Measurements from ENCODE around the gene TNNT3. TPM values are rescaled to one million over a fixed set of nuclear protein-coding genes. Genes with fewer than 3 reads are reported as not detected.
"Not testable (repeated sequence)": the region's sequence is repeated elsewhere in the genome, so short reads cannot be mapped to it uniquely, and the experiment has no call there.

TNNT3 gene
- polyA plus RNA-seq, 3 donors, result 2.2 to 50.0 (median 12.7) TPM

GRCh38 chr11:1879941-1880720, 39.4 kb upstream of the TNNT3 start:
- WGBS, 3 donors, result 52 to 83% (median 55%) methylated on average over 28 to 32 of the region's 32 CpGs
- H3K27ac ChIP-seq (ENCODE audit: low read depth, low read length), result no peak overlapping the region

DNA sequence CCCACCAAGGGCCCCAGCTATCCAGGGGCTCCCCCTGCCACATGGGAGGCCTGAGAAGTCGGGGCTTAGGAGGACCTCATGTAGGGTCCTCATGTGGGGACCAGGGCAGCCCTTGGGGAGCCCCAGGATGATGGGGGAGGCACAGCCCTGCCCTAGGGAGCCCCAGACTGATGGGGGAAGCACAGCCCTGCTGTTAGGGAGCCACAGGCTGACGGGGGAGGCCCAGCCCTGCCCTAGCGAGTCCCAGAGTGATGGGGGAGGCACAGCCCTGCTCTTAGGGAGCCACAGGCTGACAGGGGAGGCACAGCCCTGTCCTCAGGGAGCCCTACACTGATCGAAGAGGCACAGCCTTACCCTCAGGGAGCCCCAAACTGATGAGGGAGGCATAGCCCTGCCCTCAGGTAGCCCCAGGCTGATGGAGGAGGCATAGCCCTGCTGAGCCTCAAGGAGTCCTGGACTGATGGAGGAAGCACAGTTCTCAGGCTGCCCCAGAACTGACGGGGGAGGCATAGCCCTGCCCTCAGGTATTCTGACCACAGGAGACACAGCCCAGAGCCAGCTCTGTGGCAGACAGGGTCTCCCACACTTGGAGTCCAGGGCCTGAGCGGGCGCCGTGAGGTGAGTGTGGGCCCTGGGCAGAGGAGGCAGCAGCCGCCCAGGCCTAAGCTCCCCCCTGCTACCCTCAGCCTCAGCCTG, 38.6 kb upstream of the TNNT3 start:
- no peak overlapping the region for H3K27ac ChIP-seq (ENCODE audit: low read depth, low read length)
- WGBS, 3 donors, result 66 to 81% (median 71%) methylated on average over 9 of the region's 9 CpGs

DNA sequence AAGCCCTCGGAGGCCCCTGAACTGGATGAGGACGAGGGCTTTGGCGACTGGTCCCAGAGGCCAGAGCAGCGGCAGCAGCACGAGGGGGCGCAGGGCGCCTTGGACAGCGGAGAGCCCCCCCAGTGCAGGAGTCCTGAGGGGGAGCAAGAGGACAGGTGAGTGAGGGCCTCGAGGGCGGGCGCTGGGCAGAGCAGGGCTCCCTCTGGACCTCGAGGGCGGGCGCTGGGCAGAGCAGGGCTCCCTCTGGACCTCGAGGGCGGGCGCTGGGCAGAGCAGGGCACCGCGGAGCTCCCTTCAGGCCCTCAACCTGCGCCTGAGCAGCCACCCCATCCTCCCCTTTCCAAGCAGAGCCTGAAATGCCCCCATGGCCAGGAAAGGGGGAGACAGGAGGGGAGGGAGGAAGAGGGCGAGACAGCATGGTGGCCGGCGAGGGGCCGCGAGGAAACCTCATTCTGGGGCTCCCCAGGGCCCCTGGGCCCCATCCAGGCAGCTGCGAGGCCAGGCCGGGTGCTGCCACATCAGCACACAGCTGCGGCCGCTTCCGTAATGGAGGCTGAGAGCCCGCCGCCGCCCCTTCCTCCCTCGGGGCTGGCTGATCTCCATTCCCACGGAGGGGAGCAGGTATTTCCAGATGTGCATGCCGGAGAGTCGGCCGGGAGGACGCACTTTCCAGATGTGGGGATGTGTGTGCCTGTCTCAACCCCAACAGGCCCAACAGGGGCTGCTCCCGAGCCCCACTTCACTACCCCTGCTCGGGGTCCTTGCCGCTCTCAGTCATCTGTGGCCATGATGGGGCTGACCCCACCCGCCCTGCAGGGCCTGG, 37.9 kb upstream of the TNNT3 start:
- no peak overlapping the region for H3K27ac ChIP-seq (ENCODE audit: low read depth, low read length)
- 43 to 64% (median 47%) methylated on average over 40 to 43 of the region's 43 CpGs for WGBS, 3 donors

DNA sequence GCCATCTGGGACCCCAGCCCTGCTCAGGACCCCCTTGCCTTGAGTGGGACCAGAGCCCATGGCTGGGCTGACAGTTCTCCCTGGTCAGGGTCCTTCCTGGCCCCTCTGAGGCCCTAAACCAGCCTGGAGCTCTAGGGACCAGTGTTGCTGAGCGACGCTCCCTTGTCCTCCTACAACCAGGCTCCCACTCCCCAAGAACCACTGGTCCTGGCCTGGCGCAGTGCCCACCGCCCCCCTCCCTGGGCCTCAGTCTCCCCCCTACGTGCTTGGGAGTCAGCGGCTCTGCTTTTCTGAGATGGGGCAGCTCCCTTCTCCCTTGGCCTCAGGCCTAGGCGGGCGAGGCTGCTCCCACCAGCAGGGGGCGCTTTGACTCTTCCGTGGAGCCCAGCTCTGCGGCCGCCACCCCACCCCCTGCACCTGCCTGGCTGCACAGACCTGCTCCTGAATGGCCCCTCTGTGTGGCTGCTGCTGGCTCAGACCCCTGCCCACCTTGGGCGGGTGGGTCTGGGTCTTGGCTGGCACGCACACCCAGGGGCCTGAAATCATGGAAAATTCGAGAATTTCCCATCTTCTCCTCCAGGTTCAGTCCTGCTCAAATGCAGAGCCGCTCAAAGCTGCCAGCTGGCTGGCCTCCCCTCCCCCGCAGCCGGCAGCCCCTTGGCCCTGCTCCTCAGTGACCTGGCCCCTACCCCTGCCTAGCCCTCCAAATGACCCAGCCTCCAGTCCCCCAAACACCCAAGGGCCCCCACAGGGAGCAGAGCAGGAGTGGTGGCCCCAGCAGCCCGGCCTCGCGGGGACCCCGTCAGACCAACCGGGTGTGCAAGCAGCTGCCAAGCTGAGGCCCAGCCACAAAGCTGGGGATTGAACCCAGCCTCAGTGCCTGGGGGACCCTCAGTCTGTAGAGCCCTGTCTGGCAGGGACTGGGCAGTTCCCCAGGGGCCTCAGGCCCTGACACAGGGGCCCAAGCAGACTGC, 37.0 kb upstream of the TNNT3 start:
- no peak overlapping the region for H3K27ac ChIP-seq (ENCODE audit: low read depth, low read length)
- WGBS, 3 donors, result 24 to 33% (median 32%) methylated on average over 22 to 23 of the region's 23 CpGs

- WGBS, 3 donors, result 89 to 92% (median 91%) methylated on average over 14 of the region's 14 CpGs
- no peak overlapping the region for H3K27ac ChIP-seq (ENCODE audit: low read depth, low read length)
Observed at GRCh38 chr11:1883346-1884302, 35.9 kb upstream of the TNNT3 start.

DNA sequence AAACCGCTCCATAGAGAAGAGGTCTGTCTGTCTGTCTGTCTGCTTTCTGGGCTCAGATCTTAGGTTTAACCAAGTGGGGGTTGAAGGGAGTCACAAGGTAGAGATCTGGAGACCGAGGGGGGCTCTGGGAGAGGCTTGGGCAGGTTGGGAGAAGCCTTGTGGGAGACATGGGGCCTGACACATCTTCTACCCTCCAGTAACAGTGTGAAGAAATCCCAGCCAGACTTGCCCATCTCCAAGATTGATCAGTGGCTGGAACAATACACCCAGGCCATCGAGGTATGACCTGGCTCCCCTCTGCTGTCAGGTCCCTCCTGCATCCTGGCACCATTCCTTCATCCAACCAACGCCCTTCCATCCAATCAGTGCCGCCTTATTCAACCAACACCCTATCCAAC, 35.2 kb upstream of the TNNT3 start:
- 92 to 95% (median 95%) methylated on average over 5 of the region's 5 CpGs for WGBS, 3 donors
- H3K27ac ChIP-seq (ENCODE audit: low read depth, low read length), result no peak overlapping the region

DNA sequence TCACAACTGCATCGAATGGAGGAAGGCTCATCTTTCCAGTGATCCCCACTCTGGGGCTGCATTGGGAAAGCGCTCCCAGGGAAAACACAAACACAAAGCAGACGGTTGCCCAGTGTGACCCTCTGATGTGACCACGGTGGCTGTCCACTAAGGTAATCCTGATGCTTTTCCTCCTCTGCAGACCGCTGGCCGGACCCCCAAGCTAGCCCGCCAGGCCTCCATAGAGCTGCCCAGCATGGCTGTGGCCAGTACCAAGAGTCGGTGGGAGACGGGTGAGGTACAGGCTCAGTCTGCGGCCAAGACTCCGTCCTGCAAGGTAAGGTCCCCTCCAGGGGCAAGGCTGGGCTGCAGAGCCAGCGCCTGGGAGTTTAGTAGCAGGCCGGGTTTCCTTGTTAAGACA, 33.0 kb upstream of the TNNT3 start:
- 90 to 94% (median 91%) methylated on average over 12 to 13 of the region's 13 CpGs for WGBS, 3 donors
- H3K27ac ChIP-seq (ENCODE audit: low read depth, low read length), result not testable (repeated sequence)

GRCh38 chr11:1887451-1888346, 31.8 kb upstream of the TNNT3 start:
- 69 to 80% (median 73%) methylated on average over 11 of the region's 11 CpGs for WGBS, 3 donors
- H3K27ac ChIP-seq (ENCODE audit: low read depth, low read length), result no peak overlapping the region

GRCh38 chr11:1888347-1888753, 31.2 kb upstream of the TNNT3 start:
- 49 to 73% (median 56%) methylated on average over 9 of the region's 9 CpGs for WGBS, 3 donors
- H3K27ac ChIP-seq (ENCODE audit: low read depth, low read length), result no peak overlapping the region

DNA sequence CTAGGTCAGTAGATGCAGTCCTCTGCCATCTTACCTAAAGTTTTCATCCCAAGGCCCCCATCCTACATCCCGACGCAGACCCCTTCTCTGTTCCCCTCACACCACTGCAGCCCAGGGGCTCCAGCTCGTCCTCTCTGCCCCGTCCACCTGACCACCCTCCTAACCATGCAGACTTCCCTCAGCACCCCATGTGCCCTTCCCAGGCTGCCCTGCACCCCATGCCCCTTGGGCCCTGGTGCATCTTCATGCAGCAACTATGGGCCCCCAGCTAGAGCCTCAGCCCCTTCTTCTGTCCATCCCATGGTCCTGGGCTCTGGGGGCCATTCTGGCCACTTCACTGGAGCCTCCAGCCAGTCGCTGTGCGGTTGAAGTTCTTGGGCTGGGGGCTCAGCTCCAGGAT, 30.7 kb upstream of the TNNT3 start:
- no peak overlapping the region for H3K27ac ChIP-seq (ENCODE audit: low read depth, low read length)
- WGBS, 3 donors, result 58 to 91% (median 61%) methylated on average over 6 of the region's 6 CpGs

DNA sequence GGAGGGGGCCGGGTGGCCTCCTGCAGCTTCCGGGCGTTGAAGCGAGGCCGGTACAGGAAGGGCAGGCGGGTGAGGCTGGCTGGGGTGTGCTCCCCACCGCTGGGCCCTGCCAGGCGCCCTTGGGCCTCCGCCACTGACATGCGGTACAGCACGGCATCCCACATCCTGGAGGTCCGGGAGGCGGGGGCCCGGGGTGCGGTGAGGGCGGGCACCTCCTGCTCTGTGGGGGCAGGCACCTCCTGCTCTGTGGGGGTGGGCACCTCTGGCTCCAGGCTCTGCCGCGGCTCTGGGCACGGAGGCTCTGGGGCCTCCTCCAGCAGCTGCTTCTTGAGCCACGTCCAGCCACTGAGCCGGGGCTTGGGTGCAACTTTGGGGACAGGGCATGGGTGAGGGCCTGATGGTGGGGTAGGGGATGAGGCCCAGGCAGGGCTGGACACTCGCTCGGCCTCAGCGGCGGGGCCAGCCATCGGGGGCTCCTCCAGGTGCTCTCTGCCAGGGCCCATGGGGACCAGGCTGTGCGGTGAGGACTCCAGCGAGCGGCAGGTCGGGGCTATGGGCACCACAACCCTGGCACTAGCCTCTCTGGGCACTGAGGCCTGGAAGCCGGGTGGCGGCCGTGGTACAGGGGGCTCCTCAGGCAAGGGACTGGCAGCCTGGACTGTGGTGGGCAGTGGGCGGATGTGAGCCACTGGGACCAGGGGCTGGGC, 30.1 kb upstream of the TNNT3 start:
- 57 to 83% (median 66%) methylated on average over 32 to 34 of the region's 34 CpGs for WGBS, 3 donors
- no peak overlapping the region for H3K27ac ChIP-seq (ENCODE audit: low read depth, low read length)

GRCh38 chr11:1889941-1890855, 29.3 kb upstream of the TNNT3 start:
- WGBS, 3 donors, result 60 to 90% (median 75%) methylated on average over 33 of the region's 33 CpGs
- no peak overlapping the region for H3K27ac ChIP-seq (ENCODE audit: low read depth, low read length)

DNA sequence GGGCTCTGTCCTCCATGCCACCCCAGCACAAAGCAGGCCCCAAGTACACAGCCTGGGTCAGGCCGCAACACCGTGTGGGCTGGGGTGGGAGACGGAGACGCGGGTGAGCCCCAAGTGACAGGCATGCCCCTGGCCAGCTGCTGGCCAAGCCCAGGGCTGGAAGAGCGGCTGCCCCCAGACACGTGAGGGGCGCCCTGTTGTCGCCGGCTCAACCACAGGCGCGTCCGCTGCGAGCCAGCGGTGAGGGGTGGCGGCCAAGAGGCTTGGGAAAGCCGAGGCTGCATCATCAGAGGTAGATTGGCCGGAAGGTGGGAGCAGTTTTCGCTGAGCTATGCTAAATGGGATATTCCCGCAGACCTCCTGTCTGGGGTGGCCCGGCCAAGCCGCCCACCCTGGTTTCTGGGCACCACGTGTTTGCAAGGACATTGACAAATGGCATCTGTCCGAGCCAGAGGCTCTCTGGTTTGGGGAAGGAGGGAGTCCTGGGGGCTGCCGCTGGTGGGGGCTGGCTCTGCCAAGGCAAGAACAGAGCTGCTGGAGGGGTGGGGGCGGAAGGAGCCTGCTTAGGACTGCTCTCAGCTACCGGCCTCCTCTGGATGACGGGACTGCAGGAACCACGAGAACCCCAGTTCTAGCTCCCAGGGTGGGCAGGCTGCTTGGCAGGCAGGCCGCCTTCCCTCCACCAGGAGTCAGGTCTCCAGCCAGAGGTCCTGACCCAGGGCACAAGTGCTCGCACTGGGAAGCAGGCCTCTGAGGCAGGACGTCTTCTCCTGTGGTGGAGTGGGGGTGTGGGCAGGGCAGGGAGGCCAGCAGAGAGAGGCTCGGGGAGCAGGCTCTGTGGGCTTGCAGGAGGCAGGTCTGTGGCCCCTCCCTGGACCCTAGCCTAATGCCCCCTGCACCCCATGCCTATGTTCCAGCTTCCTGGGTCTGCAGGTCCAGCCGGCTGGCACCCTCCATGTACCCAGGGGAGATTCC, 28.4 kb upstream of the TNNT3 start:
- WGBS, 3 donors, result 52 to 73% (median 58%) methylated on average over 34 of the region's 34 CpGs
- H3K27ac ChIP-seq (ENCODE audit: low read depth, low read length), result no peak overlapping the region

DNA sequence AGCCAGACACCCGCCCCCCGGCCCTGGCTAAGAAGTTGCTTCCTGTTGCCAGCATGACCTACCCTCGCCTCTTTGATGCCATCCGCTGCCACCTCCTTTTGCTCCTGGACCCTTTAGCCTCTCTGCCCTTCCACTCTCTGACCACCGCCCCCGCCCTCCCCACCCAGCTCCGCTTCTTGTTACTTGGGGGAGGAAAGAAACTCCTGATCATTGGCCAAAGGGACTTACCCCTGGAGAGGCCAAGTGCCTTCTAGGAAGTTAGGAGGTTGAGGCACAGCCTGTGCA, 27.7 kb upstream of the TNNT3 start, which contains the start of gene PRR33:
Gene PRR33 (minus strand): TSS at position 65 of the 285 bp plus-strand sequence. CDS start 1,311 bp downstream, outside the sequence.
- H3K27ac ChIP-seq (ENCODE audit: low read depth, low read length), result no peak within 1 kb of the TSS
- WGBS, 3 donors, result 61 to 81% (median 63%) methylated on average over 7 of the region's 7 CpGs

All from adipose tissue (tissue), 3 donors.